Measurements from ENCODE around the gene HGS. TPM values are rescaled to one million over a fixed set of nuclear protein-coding genes. Genes with fewer than 3 reads are reported as not detected.

HGS gene
- total RNA-seq, 1 donor from 2014 or later = 211 TPM

GRCh38 chr17:81715107-81715871, 31.5 kb downstream of the HGS start:
- Histone ChIP-seq H3K27me3 (no peaks in the 10 kb centered on the region), H3K36me3 (peaks cover 0 to 4% of the 10 kb centered on the region in 2 donors), H3K9me3 (no peaks in the 10 kb centered on the region), H3K4me1 (peaks cover 7 to 13% of the 10 kb centered on the region in 2 donors), H3K4me3 (no peak overlapping the region), H3K27ac (no peak overlapping the region)
- TF ChIP-seq CTCF (IDR thresholded peaks at IDR 0.05) = no peak
- intact Hi-C loops (cut with DNase I) = no loop called here
- DNase-seq (ENCODE audit: low spot score in 2 of 2) = no peak

- no peak for TF ChIP-seq CTCF (IDR thresholded peaks at IDR 0.05)
- peaks cover 0 to 4% of the 10 kb centered on the region in 2 donors for H3K36me3 ChIP-seq
- no peak for DNase-seq (ENCODE audit: low spot score in 2 of 2)
- H3K9me3 ChIP-seq = no peaks in the 10 kb centered on the region
- H3K27ac ChIP-seq = no peak overlapping the region
- peaks cover 7 to 11% of the 10 kb centered on the region in 2 donors for H3K4me1 ChIP-seq
- intact Hi-C loops (cut with DNase I) = no loop called here
- no peaks in the 10 kb centered on the region for H3K27me3 ChIP-seq
- H3K4me3 ChIP-seq = no peak overlapping the region
These were observed 32.3 kb downstream of the HGS start for GRCh38 chr17:81715872-81716673.

- no peak for TF ChIP-seq CTCF (IDR thresholded peaks at IDR 0.05)
- Histone ChIP-seq H3K27ac (no peak overlapping the region), H3K27me3 (no peaks in the 10 kb centered on the region), H3K36me3 (peaks cover 0 to 4% of the 10 kb centered on the region in 2 donors), H3K4me3 (no peak overlapping the region), H3K9me3 (no peaks in the 10 kb centered on the region), H3K4me1 (peaks cover 4 to 6% of the 10 kb centered on the region in 2 donors)
- intact Hi-C loops (cut with DNase I) = no loop called here
- DNase-seq (ENCODE audit: low spot score in 2 of 2) = no peak
These were observed 32.8 kb downstream of the HGS start for GRCh38 chr17:81716674-81716996.

GRCh38 chr17:81717049-81717765, 33.4 kb downstream of the HGS start:
- H3K9me3 ChIP-seq = no peaks in the 10 kb centered on the region
- H3K27ac ChIP-seq = no peak overlapping the region
- TF ChIP-seq CTCF (IDR thresholded peaks at IDR 0.05) = no peak
- no peak for DNase-seq (ENCODE audit: low spot score in 2 of 2)
- H3K4me1 ChIP-seq = peaks cover 4 to 7% of the 10 kb centered on the region in 2 donors
- H3K36me3 ChIP-seq = peaks cover 0 to 4% of the 10 kb centered on the region in 2 donors
- intact Hi-C loops (cut with DNase I) = no loop called here
- H3K4me3 ChIP-seq = no peak overlapping the region
- H3K27me3 ChIP-seq = no peaks in the 10 kb centered on the region

- peaks cover 0 to 4% of the 10 kb centered on the region in 2 donors for H3K36me3 ChIP-seq
- H3K4me3 ChIP-seq = no peak overlapping the region
- DNase-seq (ENCODE audit: low spot score in 2 of 2) = no peak
- intact Hi-C loops (cut with DNase I) = no loop called here
- no peak for TF ChIP-seq CTCF (IDR thresholded peaks at IDR 0.05)
- H3K27me3 ChIP-seq = no peaks in the 10 kb centered on the region
- no peak overlapping the region for H3K27ac ChIP-seq
- no peaks in the 10 kb centered on the region for H3K9me3 ChIP-seq
- H3K4me1 ChIP-seq = peaks cover 3 to 9% of the 10 kb centered on the region in 2 donors
These were observed 33.9 kb downstream of the HGS start for GRCh38 chr17:81717766-81718089.
